Smooth muscle cell (in vitro differentiated cells): ENCODE measurements around the gene TTC19. TPM values are rescaled to one million over a fixed set of nuclear protein-coding genes. Genes with fewer than 3 reads are reported as not detected.

ENCODE experiments used
- DNase-seq: peaks from one replicate; lab custom pipeline; 2025; ENCODE audit not compliant: unreplicated experiment; lab: John Stamatoyannopoulos, UW
- H2AFZ ChIP-seq: fragments of 200-600 bp; sonication (generic); 2 replicates; pipeline ENCODE4 v1.6.0; 2016; ENCODE audit warnings: antibody characterized with exemption, low read depth, mild to moderate bottlenecking
- H3F3A ChIP-seq: fragments of 200-600 bp; sonication (generic); 2 replicates; pipeline ENCODE4 v1.6.0; 2017; ENCODE audit warnings: antibody characterized with exemption, low read depth
- H3K27ac ChIP-seq: fragments of 200-600 bp; sonication (generic); 2 replicates; pipeline ENCODE4 v1.5.1; 2016; ENCODE audit warnings: low read depth, mild to moderate bottlenecking
- H3K27me3 ChIP-seq: fragments of 200-600 bp; sonication (generic); 2 replicates; pipeline ENCODE4 v1.6.1; 2016; ENCODE audit warnings: low read depth, mild to moderate bottlenecking
- H3K36me3 ChIP-seq: fragments of 200-600 bp; sonication (generic); 2 replicates; pipeline ENCODE4 v1.5.1; 2016; ENCODE audit warnings: low read depth
- H3K4me1 ChIP-seq: fragments of 200-600 bp; sonication (generic); 2 replicates; pipeline ENCODE4 v1.5.1; 2016; ENCODE audit warnings: low read depth
- H3K4me2 ChIP-seq: fragments of 200-600 bp; sonication (generic); 2 replicates; pipeline ENCODE4 v1.6.0; 2016; ENCODE audit warnings: mild to moderate bottlenecking
- H3K4me3 ChIP-seq: fragments of 200-600 bp; sonication (generic); 2 replicates; pipeline ENCODE4 v1.5.1; 2016; ENCODE audit warnings: mild to moderate bottlenecking
- H3K79me2 ChIP-seq: fragments of 200-600 bp; sonication (generic); 2 replicates; pipeline ENCODE4 v1.6.0; 2016; ENCODE audit warnings: low read depth, mild to moderate bottlenecking
- H3K9ac ChIP-seq: fragments of 200-600 bp; sonication (generic); 2 replicates; pipeline ENCODE4 v1.6.0; 2016; ENCODE audit warnings: low read depth
- H3K9me3 ChIP-seq: fragments of 200-600 bp; sonication (generic); replicated peaks from 2 replicates; pipeline ENCODE4 v1.5.1; 2016; ENCODE audit warnings: low read depth
- H4K20me1 ChIP-seq: fragments of 200-600 bp; sonication (generic); 2 replicates; pipeline ENCODE4 v1.6.0; 2016; ENCODE audit warnings: low read depth
- CTCF ChIP-seq: fragments of 200-600 bp; sonication (generic); IDR thresholded peaks from 2 replicates; pipeline ENCODE4 v1.5.1; 2017; ENCODE audit warnings: borderline replicate concordance, mild to moderate bottlenecking, antibody characterized with exemption; ENCODE audit not compliant: insufficient read depth, poor library complexity, severe bottlenecking
- WGBS: methylation state at CpG from one replicate; pipeline ENCODE4 v1.1.7; 2016; ENCODE audit warnings: low lambda C conversion rate; 5-methylcytosine and 5-hydroxymethylcytosine counted together
- polyA plus RNA-seq: library from polyadenylated mRNA; unstranded; fragments of >200 nt; fragmentation: Nextera tagmentation; extraction: Ambion mirVana; gene quantifications from 2 replicates; pipeline ENCODE4 v1.2.1, GENCODE V29; 2016
- total RNA-seq: library from RNA; depleted of rRNA; stranded (reverse); fragments of >200 nt; gene quantifications from 2 replicates; pipeline ENCODE4 v1.2.3, GENCODE V29; 2014

The TTC19 gene
- total and polyA plus RNA-seq, 2 experiments from 2014 or later: 17.4 to 38.7 TPM

GRCh38 chr17:16046966-16047365 lies 47.3 kb downstream of the TTC19 start:
- Histone ChIP-seq H3K4me2 (no peak overlapping the region), H4K20me1 (peaks cover 18% of the 10 kb centered on the region), H3K36me3 (peaks cover 20% of the 10 kb centered on the region), H3K4me1 (no peaks in the 10 kb centered on the region), H3K4me3 (no peak overlapping the region), H3K27ac (no peak overlapping the region), H3K27me3 (no peaks in the 10 kb centered on the region), H3K9ac (no peak overlapping the region), H2AFZ (no peak overlapping the region), H3K9me3 (no peaks in the 10 kb centered on the region), H3K79me2 (peaks cover 21% of the 10 kb centered on the region), H3F3A (no peaks in the 10 kb centered on the region)
- WGBS: 77% methylated on average over 3 of the region's 3 CpGs
- DNase-seq: no peak
- no peak for TF ChIP-seq CTCF

GRCh38 chr17:16048811-16049449 lies 49.3 kb downstream of the TTC19 start:
- Histone ChIP-seq H3F3A (no peaks in the 10 kb centered on the region), H3K27me3 (no peaks in the 10 kb centered on the region), H3K27ac (no peak overlapping the region), H3K4me1 (no peaks in the 10 kb centered on the region), H3K4me2 (no peak overlapping the region), H3K9me3 (no peaks in the 10 kb centered on the region), H2AFZ (no peak overlapping the region), H3K36me3 (peaks cover 20% of the 10 kb centered on the region), H3K4me3 (no peak overlapping the region), H3K79me2 (peaks cover 28% of the 10 kb centered on the region), H4K20me1 (peaks cover 23% of the 10 kb centered on the region), H3K9ac (no peak overlapping the region)
- no peak for DNase-seq
- TF ChIP-seq CTCF: no peak
- 89% methylated on average over 14 of the region's 14 CpGs for WGBS

- H3K79me2 ChIP-seq: peaks cover 30% of the 10 kb centered on the region
These were observed 51.2 kb downstream of the TTC19 start for GRCh38 chr17:16050844-16051243.

More at GRCh38 chr17:16050844-16051243, 51.2 kb downstream of the TTC19 start:
- Histone ChIP-seq H3K36me3 (peaks cover 11% of the 10 kb centered on the region), H3F3A (no peaks in the 10 kb centered on the region), H4K20me1 (peaks cover 23% of the 10 kb centered on the region), H3K27ac (no peak overlapping the region), H3K27me3 (no peaks in the 10 kb centered on the region), H2AFZ (no peak overlapping the region), H3K9ac (no peak overlapping the region), H3K4me2 (no peak overlapping the region), H3K4me3 (no peak overlapping the region), H3K4me1 (no peaks in the 10 kb centered on the region), H3K9me3 (no peaks in the 10 kb centered on the region)
- TF ChIP-seq CTCF: no peak
- WGBS: 96% methylated on average over 6 of the region's 6 CpGs
- no peak for DNase-seq
